Testis (tissue), 5 donors: Measurements from ENCODE around the gene SPIC. TPM values are rescaled to one million over a fixed set of nuclear protein-coding genes. Genes with fewer than 3 reads are reported as not detected.

Experiments
- DNase-seq: peaks from one replicate; pipeline ENCODE4 v3.0.0-alpha.2; 2019
- H3K27ac ChIP-seq, 2 donors: fragments of 200-600 bp; sonication (generic); one replicate each; pipeline ENCODE4 v1.5.1; 2019
- H3K27me3 ChIP-seq: fragments of 200-600 bp; sonication (generic); one replicate; pipeline ENCODE4 v1.5.1; 2019
- H3K36me3 ChIP-seq: fragments of 200-600 bp; sonication (generic); one replicate; pipeline ENCODE4 v1.5.1; 2017; ENCODE audit warnings: low read depth; ENCODE audit errors: missing control alignments
- H3K4me1 ChIP-seq: fragments of 200-600 bp; sonication (generic); one replicate; pipeline ENCODE4 v1.5.1; 2019
- H3K4me3 ChIP-seq, 2 donors: fragments of 200-600 bp; sonication (generic); one replicate each; pipeline ENCODE4 v1.5.1; 2017 to 2019
- H3K9me3 ChIP-seq: fragments of 200-600 bp; sonication (generic); one replicate; pipeline ENCODE4 v1.5.1; 2017
- CTCF ChIP-seq, 3 experiments: fragments of 450-650 bp in 2 of 3; fragments of 200-600 bp in 1 of 3; sonication (generic) in 1 of 3; IDR thresholded peaks; one replicate each; pipeline ENCODE4 v1.5.1; 2016 to 2019; ENCODE audit warnings: antibody characterized with exemption in 3 of 3, mild to moderate bottlenecking in 2 of 3, moderate library complexity in 1 of 3
- POLR2A ChIP-seq: fragments of 450-650 bp; IDR thresholded peaks from one replicate; pipeline ENCODE4 v1.6.1; 2017; ENCODE audit warnings: antibody characterized with exemption, mild to moderate bottlenecking, moderate library complexity
- WGBS, 2 donors: methylation state at CpG; one replicate each; pipeline ENCODE4 v1.1.5; 2018; 5-methylcytosine and 5-hydroxymethylcytosine counted together
- intact Hi-C: fragments of 100-400 bp; cut with DNase I; formaldehyde crosslinking; loops from one replicate; pipeline ENCODE4 v1.15.1; 2023; ENCODE audit warnings: low total_unique reads
- long read RNA-seq, 2 donors: transcript quantifications; one replicate each; lab custom pipeline, GENCODE V29; 2026
- polyA plus RNA-seq: library from polyadenylated mRNA; stranded (reverse); fragments of 350-450 nt; fragmentation: Illumina TruSeq; extraction: RNeasy Lipid Tissue Mini Kit (QIAGEN cat#74804); gene quantifications from one replicate; pipeline ENCODE4 v1.2.3, GENCODE V29; 2014; ENCODE audit warnings: low read depth, low replicate concordance; ENCODE audit not compliant: insufficient read depth
- total RNA-seq, 2 donors: library from RNA; depleted of rRNA; stranded (reverse); fragments of >200 nt; gene quantifications; one replicate each; pipeline ENCODE4 v1.2.3, GENCODE V29; 2016

Gene SPIC
- not detected for total RNA-seq
- not detected for polyA plus RNA-seq
- long read RNA-seq, donor 1, result 0 reads
- long read RNA-seq, donor 2, result 0 reads

- Histone ChIP-seq H3K4me1 (no peaks in the 10 kb centered on the region), H3K27ac (no peak within 1 kb of the TSS), H3K4me3 (no peak within 1 kb of the TSS), H3K36me3 (no peaks in the 10 kb centered on the region), H3K9me3 (no peaks in the 10 kb centered on the region), H3K27me3 (no peaks in the 10 kb centered on the region)
- WGBS, 2 donors, result 84 to 88% methylated on average over 5 of the region's 5 CpGs
- intact Hi-C loops, result no loop called here
- no peak for DNase-seq
- TF ChIP-seq CTCF (IDR thresholded peaks at IDR 0.05) (no peak), POLR2A (no peak)
Measured at GRCh38 chr12:101474711-101475386, at the start of gene SPIC. SPIC (plus strand) TSS chr12:101475336; CDS start chr12:101476905, 1,569 bp downstream.

- TF ChIP-seq CTCF (IDR thresholded peaks at IDR 0.05) (no peak), POLR2A (no peak)
- WGBS, 2 donors, result 85 to 87% methylated on average over 2 of the region's 2 CpGs
- no peaks in the 10 kb centered on the region for H3K9me3 ChIP-seq
- no peaks in the 10 kb centered on the region for H3K36me3 ChIP-seq
- DNase-seq, result no peak
- no peaks in the 10 kb centered on the region for H3K4me1 ChIP-seq
- H3K4me3 ChIP-seq, result no peak overlapping the region
- intact Hi-C loops, result no loop called here
- no peak overlapping the region for H3K27ac ChIP-seq
- no peaks in the 10 kb centered on the region for H3K27me3 ChIP-seq
Measured at GRCh38 chr12:101430456-101430855, 44.7 kb upstream of the SPIC start.

GRCh38 chr12:101436136-101436535 lies 39.0 kb upstream of the SPIC start:
- TF ChIP-seq POLR2A (no peak), CTCF (IDR thresholded peaks at IDR 0.05) (no peak)
- Histone ChIP-seq H3K36me3 (no peaks in the 10 kb centered on the region), H3K9me3 (no peaks in the 10 kb centered on the region), H3K4me3 (no peak overlapping the region), H3K27ac (no peak overlapping the region), H3K27me3 (no peaks in the 10 kb centered on the region), H3K4me1 (no peaks in the 10 kb centered on the region)
- intact Hi-C loops, result no loop called here
- DNase-seq, result no peak

- Histone ChIP-seq H3K9me3 (no peaks in the 10 kb centered on the region), H3K4me1 (no peaks in the 10 kb centered on the region), H3K27ac (no peak overlapping the region), H3K4me3 (no peak overlapping the region), H3K36me3 (no peaks in the 10 kb centered on the region), H3K27me3 (no peaks in the 10 kb centered on the region)
- no peak for DNase-seq
- TF ChIP-seq CTCF (IDR thresholded peaks at IDR 0.05), result no peak
- no peak for TF ChIP-seq POLR2A
- 78 to 87% methylated on average over 5 of the region's 5 CpGs for WGBS, 2 donors
- intact Hi-C loops, result no loop called here
Measured at GRCh38 chr12:101439236-101439635, 35.9 kb upstream of the SPIC start.
